Measurements from ENCODE around the gene TYW5. TPM values are rescaled to one million over a fixed set of nuclear protein-coding genes. Genes with fewer than 3 reads are reported as not detected.

TYW5 gene
- total RNA-seq, 1 donor from 2014 or later, result 9.2 TPM

- H3K36me3 ChIP-seq (ENCODE audit: insufficient read depth, low read length), result peaks cover 19% of the 10 kb centered on the region
- H3K9ac ChIP-seq (ENCODE audit: low read length), result peak overlapping the region; percentile 88
- H3K4me3 ChIP-seq (ENCODE audit: insufficient read depth, low read depth, low read length), result peak overlapping the region; percentile 84
- Mint-ChIP-seq H3K9me3 (ENCODE audit: unreplicated experiment) (no peaks in the 10 kb centered on the region), H3K27me3 (ENCODE audit: low read depth, unreplicated experiment) (no peaks in the 10 kb centered on the region), H3K4me1 (ENCODE audit: low read depth, unreplicated experiment) (peaks cover 14% of the 10 kb centered on the region), H3K36me3 (ENCODE audit: low read depth, unreplicated experiment) (no peaks in the 10 kb centered on the region), H3K27ac (ENCODE audit: unreplicated experiment) (peak overlapping the region; percentile 92), H3K4me3 (ENCODE audit: unreplicated experiment) (peak overlapping the region; percentile 95)
- peak; percentile 9 for DNase-seq (ENCODE audit: low read depth)
- peak overlapping the region; percentile 90 for H3K27ac ChIP-seq (ENCODE audit: low read depth, low read length)
- FAIRE-seq, result no peak
- H3K9me3 ChIP-seq (ENCODE audit: insufficient read depth, low read depth, low read length), result no peaks in the 10 kb centered on the region
- no peaks in the 10 kb centered on the region for H3K27me3 ChIP-seq (ENCODE audit: insufficient read depth, low read length)
- H3K4me2 ChIP-seq (ENCODE audit: low read length), result peak overlapping the region; percentile 91
- peak overlapping the region; percentile 99 for H2AFZ ChIP-seq (ENCODE audit: low read depth, low read length)
- no peak for TF ChIP-seq EZH2 (IDR thresholded peaks at IDR 0.05; ENCODE audit: insufficient read depth, low read length)
- TF ChIP-seq CTCF (IDR thresholded peaks at IDR 0.05; ENCODE audit: insufficient read depth, low read depth, low read length), result no peak
- H3K4me1 ChIP-seq (ENCODE audit: insufficient read depth, low read length), result peaks cover 7% of the 10 kb centered on the region
- peaks cover 87% of the 10 kb centered on the region for H3K79me2 ChIP-seq (ENCODE audit: insufficient read depth, low read length)
- H4K20me1 ChIP-seq (ENCODE audit: insufficient read depth, low read length), result peaks cover 17% of the 10 kb centered on the region
These were observed 318 bp downstream of the TYW5 start for GRCh38 chr2:199955007-199955338.

DNA sequence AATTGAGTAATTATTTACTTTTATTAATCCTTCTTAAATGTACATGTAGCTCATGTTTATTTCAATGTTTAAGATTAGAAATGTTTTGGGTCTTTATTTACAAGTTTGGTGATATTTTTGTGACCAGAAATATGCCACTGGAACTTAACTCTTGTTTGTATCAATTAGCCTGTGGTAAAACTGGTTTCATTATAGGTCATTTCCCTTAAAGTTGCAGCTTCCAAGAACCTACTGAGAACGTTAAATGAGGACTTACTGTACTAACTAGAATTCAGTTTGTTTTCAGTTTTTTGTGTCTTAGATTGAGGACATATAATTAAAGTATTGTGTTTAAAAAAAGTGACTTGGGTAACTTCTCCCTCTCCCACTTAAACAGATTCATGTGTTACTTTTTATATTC, 4.3 kb downstream of the TYW5 start:
- Histone ChIP-seq H3K27ac (ENCODE audit: low read depth, low read length) (no peak overlapping the region), H3K4me1 (ENCODE audit: insufficient read depth, low read length) (no peaks in the 10 kb centered on the region), H3K9me3 (ENCODE audit: insufficient read depth, low read depth, low read length) (no peaks in the 10 kb centered on the region), H3K79me2 (ENCODE audit: insufficient read depth, low read length) (peaks cover 64% of the 10 kb centered on the region), H3K4me3 (ENCODE audit: insufficient read depth, low read depth, low read length) (no peak overlapping the region), H2AFZ (ENCODE audit: low read depth, low read length) (no peak overlapping the region), H3K9ac (ENCODE audit: low read length) (no peak overlapping the region), H3K4me2 (ENCODE audit: low read length) (no peak overlapping the region), H3K36me3 (ENCODE audit: insufficient read depth, low read length) (peaks cover 20% of the 10 kb centered on the region), H3K27me3 (ENCODE audit: insufficient read depth, low read length) (no peaks in the 10 kb centered on the region), H4K20me1 (ENCODE audit: insufficient read depth, low read length) (peaks cover 13% of the 10 kb centered on the region)
- Mint-ChIP-seq H3K27me3 (ENCODE audit: low read depth, unreplicated experiment) (no peaks in the 10 kb centered on the region), H3K4me3 (ENCODE audit: unreplicated experiment) (no peak overlapping the region), H3K4me1 (ENCODE audit: low read depth, unreplicated experiment) (peaks cover 4% of the 10 kb centered on the region), H3K27ac (ENCODE audit: unreplicated experiment) (no peak overlapping the region), H3K9me3 (ENCODE audit: unreplicated experiment) (no peaks in the 10 kb centered on the region), H3K36me3 (ENCODE audit: low read depth, unreplicated experiment) (peaks cover 4% of the 10 kb centered on the region)
- TF ChIP-seq EZH2 (IDR thresholded peaks at IDR 0.05; ENCODE audit: insufficient read depth, low read length), result no peak
- no peak for TF ChIP-seq CTCF (IDR thresholded peaks at IDR 0.05; ENCODE audit: insufficient read depth, low read depth, low read length)
- no peak for DNase-seq (ENCODE audit: low read depth)
- FAIRE-seq, result no peak

DNA sequence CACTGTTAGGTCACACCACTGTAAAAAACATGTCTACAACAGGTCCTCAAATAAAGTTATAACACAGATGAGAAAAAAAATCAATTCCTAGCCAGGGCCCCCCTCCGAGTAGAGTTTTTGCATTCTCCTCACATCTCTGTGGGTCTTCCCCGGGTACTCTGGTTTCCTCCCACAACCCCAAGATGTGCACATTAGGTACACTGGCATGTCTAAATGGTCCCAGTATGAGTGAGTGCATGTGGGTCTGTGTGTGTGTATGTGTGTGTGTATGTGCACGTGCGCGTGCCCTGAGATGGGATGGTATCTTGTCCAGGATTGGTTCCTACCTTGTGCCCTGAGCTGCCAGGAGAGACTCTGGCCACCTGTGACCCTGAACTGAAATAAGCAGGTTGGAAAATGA, 4.9 kb downstream of the TYW5 start:
- Histone ChIP-seq H3K9me3 (ENCODE audit: insufficient read depth, low read depth, low read length) (no peaks in the 10 kb centered on the region), H3K4me1 (ENCODE audit: insufficient read depth, low read length) (no peaks in the 10 kb centered on the region), H2AFZ (ENCODE audit: low read depth, low read length) (no peak overlapping the region), H3K27me3 (ENCODE audit: insufficient read depth, low read length) (no peaks in the 10 kb centered on the region), H3K4me3 (ENCODE audit: insufficient read depth, low read depth, low read length) (no peak overlapping the region), H3K9ac (ENCODE audit: low read length) (no peak overlapping the region), H4K20me1 (ENCODE audit: insufficient read depth, low read length) (peaks cover 13% of the 10 kb centered on the region), H3K27ac (ENCODE audit: low read depth, low read length) (no peak overlapping the region), H3K36me3 (ENCODE audit: insufficient read depth, low read length) (peaks cover 21% of the 10 kb centered on the region), H3K4me2 (ENCODE audit: low read length) (no peak overlapping the region), H3K79me2 (ENCODE audit: insufficient read depth, low read length) (peaks cover 59% of the 10 kb centered on the region)
- no peak for DNase-seq (ENCODE audit: low read depth)
- H3K27ac Mint-ChIP-seq (ENCODE audit: unreplicated experiment), result no peak overlapping the region
- H3K9me3 Mint-ChIP-seq (ENCODE audit: unreplicated experiment), result no peaks in the 10 kb centered on the region
- H3K4me3 Mint-ChIP-seq (ENCODE audit: unreplicated experiment), result no peak overlapping the region
- H3K36me3 Mint-ChIP-seq (ENCODE audit: low read depth, unreplicated experiment), result peaks cover 4% of the 10 kb centered on the region
- H3K27me3 Mint-ChIP-seq (ENCODE audit: low read depth, unreplicated experiment), result no peaks in the 10 kb centered on the region
- TF ChIP-seq CTCF (IDR thresholded peaks at IDR 0.05; ENCODE audit: insufficient read depth, low read depth, low read length) (no peak), EZH2 (IDR thresholded peaks at IDR 0.05; ENCODE audit: insufficient read depth, low read length) (no peak)
- peaks cover 4% of the 10 kb centered on the region for H3K4me1 Mint-ChIP-seq (ENCODE audit: low read depth, unreplicated experiment)
- no peak for FAIRE-seq

Measured in astrocyte (in vitro differentiated cells and primary cell).